Forelimb muscle (tissue), 1 donor: ENCODE measurements around the gene TMEM44. TPM values are rescaled to one million over a fixed set of nuclear protein-coding genes. Genes with fewer than 3 reads are reported as not detected.

Source experiments
- DNase-seq: peaks from one replicate; pipeline ENCODE4 v3.0.0-alpha.2; 2013; ENCODE audit warnings: low read depth
- polyA plus RNA-seq: library from polyadenylated mRNA; unstranded; fragments of 120-200 nt; gene quantifications from one replicate; pipeline ENCODE4 v1.2.1, GENCODE V29; 2013; ENCODE audit not compliant: insufficient read length

TMEM44 gene, protein sequence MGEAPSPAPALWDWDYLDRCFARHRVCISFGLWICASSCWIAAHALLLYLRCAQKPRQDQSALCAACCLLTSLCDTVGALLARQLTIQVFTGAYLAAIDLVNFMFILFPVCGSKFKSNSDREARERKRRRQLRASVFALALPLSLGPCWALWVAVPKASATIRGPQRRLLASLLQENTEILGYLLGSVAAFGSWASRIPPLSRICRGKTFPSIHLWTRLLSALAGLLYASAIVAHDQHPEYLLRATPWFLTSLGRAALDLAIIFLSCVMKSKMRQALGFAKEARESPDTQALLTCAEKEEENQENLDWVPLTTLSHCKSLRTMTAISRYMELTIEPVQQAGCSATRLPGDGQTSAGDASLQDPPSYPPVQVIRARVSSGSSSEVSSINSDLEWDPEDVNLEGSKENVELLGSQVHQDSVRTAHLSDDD
- polyA plus RNA-seq: 26.7 TPM

- DNase-seq: peak; percentile 34
These were observed at the start of gene TMEM44 for GRCh38 chr3:194633349-194634004. Gene TMEM44 (minus strand): TSS chr3:194633419. CDS start chr3:194633215, 204 bp downstream.

DNA sequence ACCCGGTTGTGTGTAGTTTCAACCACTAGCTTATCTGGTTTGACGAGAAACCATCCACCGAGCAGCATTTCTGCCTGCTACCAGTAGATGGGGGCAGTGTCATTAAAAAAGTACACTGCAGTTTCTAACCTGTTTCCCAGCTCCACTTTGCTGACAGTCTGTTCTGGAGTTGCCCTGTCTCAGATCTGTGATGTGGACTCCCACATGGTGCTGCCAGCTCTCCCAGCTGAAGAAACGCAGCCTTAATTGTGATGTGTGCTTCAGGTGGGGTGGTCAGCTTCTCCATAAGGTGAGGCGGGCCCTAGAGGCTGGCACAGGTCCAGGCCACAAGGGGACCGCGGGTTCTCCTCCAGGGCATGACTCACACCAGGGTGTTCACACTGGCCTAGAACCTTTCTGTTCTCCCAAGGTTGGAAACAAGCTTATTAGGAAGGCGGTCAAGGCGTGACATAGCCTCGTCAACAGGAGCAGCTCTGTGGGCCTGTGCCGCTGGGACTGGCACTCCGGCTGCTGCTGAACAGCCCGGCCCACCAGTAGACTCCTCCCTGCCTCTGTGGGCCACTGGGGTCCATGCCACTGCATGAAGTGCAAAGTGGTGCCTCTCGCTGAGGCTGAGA lies 49.6 kb upstream of the TMEM44 start:
- DNase-seq: peak; percentile 71

GRCh38 chr3:194682189-194682693 lies 49.0 kb upstream of the TMEM44 start:
- DNase-seq: no peak

DNA sequence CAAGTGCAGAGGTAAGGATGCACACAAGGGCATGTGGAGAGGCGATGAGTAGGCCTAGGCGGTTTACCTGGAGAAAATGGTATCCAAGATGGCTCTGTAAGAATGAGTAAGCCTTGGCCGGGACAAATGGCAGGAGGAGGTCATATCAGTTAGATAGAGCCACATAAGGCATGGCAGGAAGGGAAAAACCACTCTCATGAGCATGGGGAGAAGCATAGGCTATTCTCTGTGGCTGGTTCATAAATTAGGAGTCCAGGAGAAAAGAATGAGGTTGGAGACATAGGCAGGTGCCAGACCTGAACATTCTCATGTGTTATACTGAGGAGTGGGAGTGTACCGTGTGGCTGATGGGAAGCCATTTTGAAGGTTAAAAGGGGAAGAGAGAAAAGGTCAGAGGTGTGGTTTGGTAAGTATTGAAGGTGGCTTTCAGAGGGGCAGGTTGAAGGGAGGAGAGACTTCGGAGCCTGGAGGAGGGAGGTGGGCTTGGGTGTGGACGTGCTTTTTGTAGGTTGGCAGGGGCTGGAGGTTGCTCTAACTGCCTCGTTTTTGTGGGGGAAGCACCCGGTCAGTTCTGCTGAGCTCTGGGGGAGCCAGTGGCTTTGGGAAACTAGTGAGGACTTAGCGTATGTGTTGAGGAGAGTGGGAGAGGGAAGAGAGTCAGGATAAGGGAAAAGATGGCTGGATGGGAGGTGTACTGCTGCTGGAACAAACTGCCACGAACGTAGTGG lies 47.8 kb upstream of the TMEM44 start:
- no peak for DNase-seq

GRCh38 chr3:194676471-194676870 lies 43.3 kb upstream of the TMEM44 start:
- DNase-seq: no peak

GRCh38 chr3:194675680-194676079 lies 42.5 kb upstream of the TMEM44 start:
- no peak for DNase-seq

GRCh38 chr3:194675081-194675640 lies 41.9 kb upstream of the TMEM44 start:
- no peak for DNase-seq

GRCh38 chr3:194673761-194674160 lies 40.5 kb upstream of the TMEM44 start:
- DNase-seq: no peak

GRCh38 chr3:194672876-194673275 lies 39.7 kb upstream of the TMEM44 start:
- DNase-seq: no peak

- DNase-seq: peak; percentile 94
These were observed 38.9 kb upstream of the TMEM44 start, which contains the start of gene LSG1 for GRCh38 chr3:194671900-194672808. Gene LSG1 (minus strand): TSS chr3:194672191. CDS start chr3:194672162, 29 bp downstream.

GRCh38 chr3:194671511-194671899 lies 38.3 kb upstream of the TMEM44 start:
- no peak for DNase-seq

GRCh38 chr3:194667363-194667762 lies 34.1 kb upstream of the TMEM44 start:
- DNase-seq: no peak

- no peak for DNase-seq
These were observed 31.6 kb upstream of the TMEM44 start for GRCh38 chr3:194664857-194665256.

DNA sequence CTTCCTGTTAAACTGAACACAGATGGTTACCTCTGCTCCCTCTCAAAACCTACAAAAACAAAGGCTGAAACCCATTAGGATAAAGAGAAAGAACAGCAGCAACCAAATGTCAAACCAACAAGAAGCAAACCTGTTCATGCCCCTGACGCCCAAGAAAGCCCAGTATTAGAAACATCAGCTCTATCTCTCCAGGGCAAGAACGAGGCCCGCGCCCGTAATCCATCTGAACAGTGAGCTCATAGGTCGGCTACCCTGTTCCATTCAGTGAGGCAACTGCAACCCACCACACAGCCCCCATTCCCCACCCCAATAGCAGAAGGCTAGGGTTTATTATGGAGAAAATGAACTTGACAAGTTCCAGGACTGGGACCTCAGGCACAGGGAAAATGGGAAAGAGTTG lies 28.7 kb upstream of the TMEM44 start:
- DNase-seq: no peak

- no peak for DNase-seq
These were observed 28.2 kb upstream of the TMEM44 start for GRCh38 chr3:194661374-194661773.

- no peak for DNase-seq
These were observed 26.6 kb upstream of the TMEM44 start for GRCh38 chr3:194659778-194660177.

DNA sequence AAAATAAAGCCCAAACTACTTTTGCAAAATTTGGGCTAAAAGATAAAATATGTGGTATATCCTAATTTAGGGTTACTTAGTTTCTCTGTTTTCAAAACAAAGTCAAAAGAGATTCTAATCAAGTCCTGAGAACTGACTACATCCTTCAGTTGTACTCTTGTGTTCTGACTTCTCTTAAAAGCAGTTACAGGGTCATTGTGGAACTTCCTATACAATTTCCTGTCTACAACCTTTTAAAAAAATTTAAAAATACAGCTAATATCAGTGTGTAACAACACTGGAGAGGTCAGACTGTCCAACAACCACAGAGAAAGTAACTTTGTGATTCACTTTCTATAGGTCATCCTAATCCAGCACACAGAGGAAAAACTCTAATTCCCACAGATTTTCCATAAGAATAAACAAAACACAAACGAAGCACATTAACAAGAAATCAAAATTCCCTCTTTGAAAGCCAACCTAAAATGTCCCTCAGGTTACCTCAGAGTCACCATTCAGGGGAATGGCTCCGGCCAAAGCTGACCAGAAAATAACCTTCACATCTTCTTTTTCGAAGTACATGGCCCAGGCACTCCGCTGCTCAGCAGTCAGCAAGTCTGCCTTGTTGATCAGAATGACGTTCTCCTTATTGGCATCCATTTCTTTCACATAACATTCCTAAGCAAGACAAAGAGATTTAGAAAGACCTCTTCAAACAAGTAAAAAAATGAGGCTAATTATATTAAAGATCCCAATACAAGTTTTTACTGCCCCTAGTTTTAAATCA lies 25.4 kb upstream of the TMEM44 start:
- DNase-seq: no peak

DNA sequence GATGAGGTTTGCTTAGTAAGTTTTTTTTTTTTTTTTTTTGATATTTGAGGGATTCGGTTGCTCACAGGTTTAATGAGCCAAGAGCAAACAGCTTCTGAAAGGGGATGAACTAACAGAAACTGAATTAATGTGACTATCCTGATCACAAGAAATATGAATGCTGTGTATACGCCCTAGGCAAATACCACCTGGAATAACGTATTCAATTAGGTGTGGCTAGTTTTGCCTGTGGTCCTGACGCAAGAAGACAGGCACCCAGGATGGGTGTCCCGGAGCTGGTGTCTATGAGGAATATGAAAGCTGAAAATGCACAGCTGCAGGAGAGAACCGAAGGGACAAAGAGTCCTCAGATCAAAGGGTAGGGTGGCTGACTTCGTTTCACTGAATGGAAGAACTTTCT lies 24.2 kb upstream of the TMEM44 start:
- DNase-seq: no peak

GRCh38 chr3:194654443-194654842 lies 21.2 kb upstream of the TMEM44 start:
- no peak for DNase-seq
